Activated CD4-positive, alpha-beta T cell treated with anti-CD3 and anti-CD28 coated beads, Interleukin-2, amount 10 ng/mL, durations not matched to agents 7 days and 5 days (primary cell): ENCODE data around the gene ZNF628. TPM values are rescaled to one million over a fixed set of nuclear protein-coding genes. Genes with fewer than 3 reads are reported as not detected.

Experiments used
- CTCF ChIA-PET: fragments of 350-600 bp; sonication (Branson Sonifier 250); formaldehyde crosslinking; loops from one replicate; lab custom pipeline; 2021; ENCODE audit warnings: antibody characterized with exemption; lab: Charles Lee
- POLR2A ChIA-PET: fragments of 350-600 bp; sonication (Branson Sonifier 250); formaldehyde crosslinking; loops from one replicate; lab custom pipeline; 2021; ENCODE audit warnings: antibody characterized with exemption; lab: Charles Lee
- DNase-seq: peaks from one replicate; pipeline ENCODE4 v3.0.0-alpha.2; 2020
- H3K27ac Mint-ChIP-seq: one replicate; pipeline ENCODE4 v1.8.0; 2021; ENCODE audit warnings: mild to moderate bottlenecking, moderate library complexity, mixed read lengths
- H3K27me3 Mint-ChIP-seq: one replicate; pipeline ENCODE4 v1.8.0; 2021; ENCODE audit warnings: mixed read lengths
- H3K36me3 Mint-ChIP-seq: one replicate; pipeline ENCODE4 v1.8.0; 2021; ENCODE audit warnings: low read depth, mixed read lengths
- H3K4me1 Mint-ChIP-seq: one replicate; pipeline ENCODE4 v1.8.0; 2021; ENCODE audit warnings: mixed read lengths
- H3K4me3 Mint-ChIP-seq: one replicate; pipeline ENCODE4 v1.8.0; 2021; ENCODE audit warnings: mild to moderate bottlenecking, moderate library complexity, mixed read lengths
- H3K9me3 Mint-ChIP-seq: one replicate; pipeline ENCODE4 v1.8.0; 2021; ENCODE audit warnings: mixed read lengths
- total RNA-seq, 2 experiments: library from RNA; stranded (reverse); gene quantifications; one replicate each; pipeline ENCODE4 v1.2.3, GENCODE V29; 2021

ZNF628 gene
- total RNA-seq, 2 experiments from 2014 or later: 7.3 to 9.7 TPM

- CTCF ChIA-PET: interaction anchor here (2.1 kb wide), 1 partner anchor 29 kb away, joined by 8 read pairs; no protein-coding TSS in a partner anchor
- Mint-ChIP-seq H3K27me3 (no peaks in the 10 kb centered on the region), H3K4me1 (peaks cover 26% of the 10 kb centered on the region), H3K4me3 (no peak overlapping the region), H3K9me3 (no peaks in the 10 kb centered on the region), H3K27ac (no peak overlapping the region), H3K36me3 (no peaks in the 10 kb centered on the region)
- no peak for DNase-seq
- POLR2A ChIA-PET: no interaction called here
These were observed 1.9 kb upstream of the ZNF628 start for GRCh38 chr19:55474269-55475265.

GRCh38 chr19:55477905-55478304 is 1.5 kb downstream of the ZNF628 start:
- POLR2A ChIA-PET: no interaction called here
- Mint-ChIP-seq H3K4me1 (peaks cover 33% of the 10 kb centered on the region), H3K9me3 (no peaks in the 10 kb centered on the region), H3K27me3 (no peaks in the 10 kb centered on the region), H3K36me3 (peaks cover 2% of the 10 kb centered on the region), H3K27ac (peak overlapping the region; percentile 74), H3K4me3 (peak overlapping the region; percentile 87)
- no peak for DNase-seq
- CTCF ChIA-PET: interaction anchor here (0.7 to 2.7 kb wide), 4 partner anchors 10 to 26 kb away, joined by 3 to 17 read pairs (median 8); no protein-coding TSS in a partner anchor

- Mint-ChIP-seq H3K27ac (no peak overlapping the region), H3K9me3 (no peaks in the 10 kb centered on the region)
These were observed 1.9 kb downstream of the ZNF628 start for GRCh38 chr19:55478364-55478763.

GRCh38 chr19:55479045-55479444 is 2.6 kb downstream of the ZNF628 start:
- ChIA-PET POLR2A (no interaction called here), CTCF (no interaction called here)
- Mint-ChIP-seq H3K36me3 (peaks cover 2% of the 10 kb centered on the region), H3K9me3 (no peaks in the 10 kb centered on the region), H3K27ac (no peak overlapping the region), H3K4me1 (peaks cover 33% of the 10 kb centered on the region), H3K27me3 (no peaks in the 10 kb centered on the region), H3K4me3 (peak overlapping the region; percentile 11)
- DNase-seq: no peak

More at GRCh38 chr19:55478364-55478763, 1.9 kb downstream of the ZNF628 start:
- H3K27me3 Mint-ChIP-seq: no peaks in the 10 kb centered on the region
- peaks cover 2% of the 10 kb centered on the region for H3K36me3 Mint-ChIP-seq
- H3K4me1 Mint-ChIP-seq: peaks cover 33% of the 10 kb centered on the region
- DNase-seq: no peak
- peak overlapping the region; percentile 87 for H3K4me3 Mint-ChIP-seq
- ChIA-PET CTCF (interaction anchor here (0.7 to 2.7 kb wide), 3 partner anchors 23 to 26 kb away, joined by 3 to 11 read pairs (median 5); no protein-coding TSS in a partner anchor), POLR2A (no interaction called here)

GRCh38 chr19:55479451-55480230 is 3.2 kb downstream of the ZNF628 start:
- no peak overlapping the region for H3K4me3 Mint-ChIP-seq
- POLR2A ChIA-PET: no interaction called here
- H3K36me3 Mint-ChIP-seq: peaks cover 2% of the 10 kb centered on the region
- H3K4me1 Mint-ChIP-seq: peaks cover 33% of the 10 kb centered on the region
- H3K9me3 Mint-ChIP-seq: no peaks in the 10 kb centered on the region
- H3K27ac Mint-ChIP-seq: no peak overlapping the region
- DNase-seq: no peak
- H3K27me3 Mint-ChIP-seq: no peaks in the 10 kb centered on the region
- CTCF ChIA-PET: no interaction called here

GRCh38 chr19:55481148-55481793 is 4.9 kb downstream of the ZNF628 start:
- Mint-ChIP-seq H3K27ac (no peak overlapping the region), H3K27me3 (no peaks in the 10 kb centered on the region), H3K4me3 (no peak overlapping the region), H3K36me3 (peaks cover 3% of the 10 kb centered on the region), H3K9me3 (no peaks in the 10 kb centered on the region), H3K4me1 (peaks cover 33% of the 10 kb centered on the region)
- ChIA-PET CTCF (no interaction called here), POLR2A (no interaction called here)
- no peak for DNase-seq

GRCh38 chr19:55481794-55482155 is 5.4 kb downstream of the ZNF628 start:
- peaks cover 33% of the 10 kb centered on the region for H3K4me1 Mint-ChIP-seq
- H3K27me3 Mint-ChIP-seq: no peaks in the 10 kb centered on the region
- no peak overlapping the region for H3K4me3 Mint-ChIP-seq
- DNase-seq: no peak
- POLR2A ChIA-PET: no interaction called here
- no peak overlapping the region for H3K27ac Mint-ChIP-seq
- H3K36me3 Mint-ChIP-seq: peaks cover 3% of the 10 kb centered on the region
- no peaks in the 10 kb centered on the region for H3K9me3 Mint-ChIP-seq
- CTCF ChIA-PET: no interaction called here

- ChIA-PET CTCF (no interaction called here), POLR2A (no interaction called here)
- no peaks in the 10 kb centered on the region for H3K27me3 Mint-ChIP-seq
- no peak overlapping the region for H3K27ac Mint-ChIP-seq
- no peak for DNase-seq
- peaks cover 31% of the 10 kb centered on the region for H3K4me1 Mint-ChIP-seq
- no peak overlapping the region for H3K4me3 Mint-ChIP-seq
- no peaks in the 10 kb centered on the region for H3K9me3 Mint-ChIP-seq
- peaks cover 3% of the 10 kb centered on the region for H3K36me3 Mint-ChIP-seq
These were observed 5.9 kb downstream of the ZNF628 start for GRCh38 chr19:55482156-55482961.

GRCh38 chr19:55482967-55483705 is 6.7 kb downstream of the ZNF628 start:
- ChIA-PET CTCF (no interaction called here), POLR2A (no interaction called here)
- DNase-seq: no peak
- H3K27me3 Mint-ChIP-seq: no peaks in the 10 kb centered on the region
- peaks cover 3% of the 10 kb centered on the region for H3K36me3 Mint-ChIP-seq
- no peak overlapping the region for H3K27ac Mint-ChIP-seq
- H3K4me3 Mint-ChIP-seq: no peak overlapping the region
- peaks cover 27% of the 10 kb centered on the region for H3K4me1 Mint-ChIP-seq
- H3K9me3 Mint-ChIP-seq: no peaks in the 10 kb centered on the region

- DNase-seq: no peak
- no peak overlapping the region for H3K27ac Mint-ChIP-seq
- CTCF ChIA-PET: interaction anchor here (1.1 to 1.5 kb wide), 2 partner anchors 17 to 20 kb away, joined by 3 to 6 read pairs; no protein-coding TSS in a partner anchor
- peak overlapping the region; percentile 74 for H3K4me3 Mint-ChIP-seq
- peaks cover 3% of the 10 kb centered on the region for H3K36me3 Mint-ChIP-seq
- peaks cover 19% of the 10 kb centered on the region for H3K4me1 Mint-ChIP-seq
- H3K27me3 Mint-ChIP-seq: no peaks in the 10 kb centered on the region
- H3K9me3 Mint-ChIP-seq: no peaks in the 10 kb centered on the region
- POLR2A ChIA-PET: no interaction called here
These were observed 7.5 kb downstream of the ZNF628 start for GRCh38 chr19:55483706-55484592.
